Measurements from ENCODE around the gene CBR1.

Gene CBR1

GRCh38 chr21:36120304-36120888 is 50.6 kb downstream of the CBR1 start:
- no peak for DNase-seq

Data from NCI-H510A (cell line).